Fibroblast of lung (primary cell): ENCODE data around the gene ELMO1. TPM values are rescaled to one million over a fixed set of nuclear protein-coding genes. Genes with fewer than 3 reads are reported as not detected.

Experiments
- DNase-seq, 2 donors: peaks; one replicate each; pipeline versions ENCODE4 v3.0.0 to v3.0.0-alpha.2; 2010; ENCODE audit warnings: low read depth in 2 of 2
- H2AFZ ChIP-seq: 2 replicates; pipeline ENCODE4 v1.5.1; 2012; ENCODE audit warnings: low read length, control low read depth, inconsistent platforms
- H3K27ac ChIP-seq: 2 replicates; pipeline ENCODE4 v1.5.1; 2011; ENCODE audit warnings: low read length, control low read depth; ENCODE audit not compliant: insufficient read depth
- H3K27me3 ChIP-seq: 2 replicates; pipeline ENCODE4 v1.5.1; 2011; ENCODE audit warnings: mild to moderate bottlenecking, low read length; ENCODE audit not compliant: control insufficient read depth, insufficient read depth
- H3K36me3 ChIP-seq: 2 replicates; pipeline ENCODE4 v1.5.1; 2011; ENCODE audit warnings: low read length; ENCODE audit not compliant: control insufficient read depth, insufficient read depth
- H3K4me1 ChIP-seq: 2 replicates; pipeline ENCODE4 v1.5.1; 2011; ENCODE audit warnings: low read length; ENCODE audit not compliant: control insufficient read depth, insufficient read depth; ENCODE audit errors: extremely low read depth
- H3K4me2 ChIP-seq: 2 replicates; pipeline ENCODE4 v1.5.1; 2011; ENCODE audit warnings: low read length, control low read depth; ENCODE audit not compliant: insufficient read depth; ENCODE audit errors: extremely low read depth
- H3K4me3 ChIP-seq, 4 experiments: fragments of 200-600 bp in 1 of 4; sonication (generic) in 1 of 4; replicated peaks in 1 of 4; 2 replicates each; pipeline ENCODE4 v1.5.1; 2011 to 2016; ENCODE audit warnings: low read length in 4 of 4, low read depth in 3 of 4, mild to moderate bottlenecking in 3 of 4, control low read depth in 2 of 4, inconsistent platforms in 1 of 4, mixed read lengths in 1 of 4; ENCODE audit not compliant: insufficient read depth in 1 of 4; ENCODE audit errors: control extremely low read depth in 1 of 4
- H3K79me2 ChIP-seq: 2 replicates; pipeline ENCODE4 v1.5.1; 2012; ENCODE audit warnings: mild to moderate bottlenecking, low read length, inconsistent platforms; ENCODE audit not compliant: control insufficient read depth, insufficient read depth
- H3K9ac ChIP-seq: 2 replicates; pipeline ENCODE4 v1.5.1; 2011; ENCODE audit warnings: mild to moderate bottlenecking, low read length, control low read depth; ENCODE audit not compliant: insufficient read depth
- H3K9me3 ChIP-seq: 2 replicates; pipeline ENCODE4 v1.5.1; 2012; ENCODE audit warnings: low read depth, low read length; ENCODE audit not compliant: control insufficient read depth, insufficient read depth
- H4K20me1 ChIP-seq: 2 replicates; pipeline ENCODE4 v1.5.1; 2011; ENCODE audit warnings: low read length; ENCODE audit not compliant: control insufficient read depth, insufficient read depth; ENCODE audit errors: extremely low read depth
- CTCF ChIP-seq, 2 donors: IDR thresholded peaks in 1 of 2; conservative IDR thresholded peaks in 1 of 2; 1 replicate in 1 of 2; 2 replicates in 1 of 2; pipeline ENCODE4 v1.5.1; 2011 to 2012; ENCODE audit warnings: low read length in 2 of 2, control low read depth in 1 of 2, inconsistent platforms in 1 of 2, low read depth in 1 of 2, mild to moderate bottlenecking in 1 of 2
- EZH2 ChIP-seq: IDR thresholded peaks from 2 replicates; pipeline ENCODE4 v1.5.1; 2012; ENCODE audit warnings: low read length, control low read depth, mild to moderate bottlenecking; ENCODE audit errors: missing control alignments
- polyA plus RNA-seq, 2 donors: library from polyadenylated mRNA; depleted of rRNA in 1 of 2; stranded (reverse) in 1 of 2; unstranded in 1 of 2; fragments of >200 nt; gene quantifications; 2 replicates each; pipeline ENCODE4 v1.2.1, GENCODE V29; 2011 to 2012; ENCODE audit warnings: missing spikeins in 1 of 2
- total RNA-seq: library from RNA; depleted of rRNA; stranded (reverse); fragments of >200 nt; gene quantifications from 2 replicates; pipeline ENCODE4 v1.2.1, GENCODE V29; 2014

ELMO1 gene
- total and polyA plus RNA-seq, 2 donors (not counting 1 experiment from before 2014, with no cell fraction given), result 0.50 TPM; not detected in 1

GRCh38 chr7:37255327-37255944 lies 193.2 kb downstream of the ELMO1 start:
- H3K36me3 ChIP-seq, result no peaks in the 10 kb centered on the region
- TF ChIP-seq EZH2 (no peak), CTCF (conservative IDR thresholded peaks at IDR 0.05 in 1 of 2, IDR thresholded peaks at IDR 0.05 in 1 of 2; ENCODE audit: low read depth in 1 of 2, low read length in 2 of 2) (no peak)
- H4K20me1 ChIP-seq, result no peaks in the 10 kb centered on the region
- no peaks in the 10 kb centered on the region for H3K27me3 ChIP-seq
- H3K9me3 ChIP-seq, result no peaks in the 10 kb centered on the region
- no peak overlapping the region for H3K4me3 ChIP-seq
- no peak overlapping the region for H3K4me2 ChIP-seq
- no peak for DNase-seq
- no peak overlapping the region for H2AFZ ChIP-seq
- no peaks in the 10 kb centered on the region for H3K4me1 ChIP-seq
- no peak overlapping the region for H3K9ac ChIP-seq
- H3K27ac ChIP-seq, result no peak overlapping the region
- no peaks in the 10 kb centered on the region for H3K79me2 ChIP-seq

- H3K36me3 ChIP-seq, result no peaks in the 10 kb centered on the region
- H3K4me1 ChIP-seq, result no peaks in the 10 kb centered on the region
- H3K27ac ChIP-seq, result no peak overlapping the region
- no peak overlapping the region for H2AFZ ChIP-seq
- H4K20me1 ChIP-seq, result no peaks in the 10 kb centered on the region
- H3K4me3 ChIP-seq, result no peak overlapping the region
- no peak for DNase-seq
- no peaks in the 10 kb centered on the region for H3K79me2 ChIP-seq
- no peaks in the 10 kb centered on the region for H3K27me3 ChIP-seq
- no peak for TF ChIP-seq EZH2
- no peak for TF ChIP-seq CTCF (conservative IDR thresholded peaks at IDR 0.05 in 1 of 2, IDR thresholded peaks at IDR 0.05 in 1 of 2; ENCODE audit: low read depth in 1 of 2, low read length in 2 of 2)
- no peak overlapping the region for H3K9ac ChIP-seq
- H3K4me2 ChIP-seq, result no peak overlapping the region
- H3K9me3 ChIP-seq, result no peaks in the 10 kb centered on the region
Measured at GRCh38 chr7:37251222-37251621, 197.4 kb downstream of the ELMO1 start.

GRCh38 chr7:37249240-37249639 lies 199.4 kb downstream of the ELMO1 start:
- no peak overlapping the region for H2AFZ ChIP-seq
- no peak overlapping the region for H3K4me2 ChIP-seq
- H3K4me1 ChIP-seq, result no peaks in the 10 kb centered on the region
- no peaks in the 10 kb centered on the region for H3K79me2 ChIP-seq
- H4K20me1 ChIP-seq, result no peaks in the 10 kb centered on the region
- H3K36me3 ChIP-seq, result no peaks in the 10 kb centered on the region
- H3K4me3 ChIP-seq, result no peak overlapping the region
- H3K9me3 ChIP-seq, result no peaks in the 10 kb centered on the region
- H3K27ac ChIP-seq, result no peak overlapping the region
- TF ChIP-seq EZH2 (no peak), CTCF (conservative IDR thresholded peaks at IDR 0.05 in 1 of 2, IDR thresholded peaks at IDR 0.05 in 1 of 2; ENCODE audit: low read depth in 1 of 2, low read length in 2 of 2) (no peak)
- no peaks in the 10 kb centered on the region for H3K27me3 ChIP-seq
- no peak for DNase-seq
- no peak overlapping the region for H3K9ac ChIP-seq
